Brain pericyte (primary cell): ENCODE data around the gene ODAD4.

Experiments
- DNase-seq: peaks from one replicate; pipeline ENCODE4 v3.0.0-alpha.2; 2012; ENCODE audit warnings: low read depth, low spot score

Gene ODAD4

GRCh38 chr17:41939693-41940090 lies 9.3 kb downstream of the ODAD4 start:
- DNase-seq: no peak

GRCh38 chr17:41941168-41941567 lies 10.8 kb downstream of the ODAD4 start:
- no peak for DNase-seq

- no peak for DNase-seq
Measured at GRCh38 chr17:41942626-41943373, 12.4 kb downstream of the ODAD4 start.

- no peak for DNase-seq
Measured at GRCh38 chr17:41943492-41943891, 13.1 kb downstream of the ODAD4 start.

GRCh38 chr17:41944943-41945342 lies 14.5 kb downstream of the ODAD4 start:
- DNase-seq: no peak

- no peak for DNase-seq
Measured at GRCh38 chr17:41948762-41949460, 18.5 kb downstream of the ODAD4 start.

GRCh38 chr17:41956522-41956921 lies 26.1 kb downstream of the ODAD4 start:
- no peak for DNase-seq

- no peak for DNase-seq
Measured at GRCh38 chr17:41957031-41957868, 26.8 kb downstream of the ODAD4 start.

- no peak for DNase-seq
Measured at GRCh38 chr17:41957869-41958439, 27.5 kb downstream of the ODAD4 start.

GRCh38 chr17:41959030-41959335 lies 28.6 kb downstream of the ODAD4 start:
- no peak for DNase-seq

GRCh38 chr17:41959336-41960095 lies 29.1 kb downstream of the ODAD4 start:
- DNase-seq: no peak

- no peak for DNase-seq
Measured at GRCh38 chr17:41962111-41962510, 31.7 kb downstream of the ODAD4 start.

GRCh38 chr17:41962768-41963434 lies 32.5 kb downstream of the ODAD4 start:
- no peak for DNase-seq

GRCh38 chr17:41965694-41966462 lies 35.5 kb downstream of the ODAD4 start:
- DNase-seq: no peak

GRCh38 chr17:41966463-41967140 lies 36.2 kb downstream of the ODAD4 start, which contains the start of gene CNP:
Gene CNP (plus strand): TSS chr17:41966795. CDS start chr17:41966885, 90 bp downstream.
- DNase-seq: no peak

- DNase-seq: no peak
Measured at GRCh38 chr17:41967141-41967920, 36.9 kb downstream of the ODAD4 start.

GRCh38 chr17:41967921-41968578 lies 37.6 kb downstream of the ODAD4 start:
- DNase-seq: no peak

- DNase-seq: no peak
Measured at GRCh38 chr17:41968676-41969075, 38.3 kb downstream of the ODAD4 start.
